GM08714 (cell line): Measurements from ENCODE around the gene C19orf44.

Source experiments
- H3K4me3 ChIP-seq: fragments of 200-500 bp; sonication (Bioruptor generic); 2 replicates; pipeline ENCODE4 v1.5.1; 2014; ENCODE audit warnings: mild to moderate bottlenecking, low read length, inconsistent platforms
- ZNF274 ChIP-seq: IDR thresholded peaks from 2 replicates; pipeline ENCODE4 v1.6.1; 2012; ENCODE audit warnings: mild to moderate bottlenecking, low read depth, low read length

C19orf44 gene

GRCh38 chr19:16554776-16555175, 58.6 kb downstream of the C19orf44 start:
- no peak overlapping the region for H3K4me3 ChIP-seq
- TF ChIP-seq ZNF274, result no peak

- H3K4me3 ChIP-seq, result no peak overlapping the region
- TF ChIP-seq ZNF274, result no peak
Observed at GRCh38 chr19:16559780-16560276, 63.6 kb downstream of the C19orf44 start.

- H3K4me3 ChIP-seq, result no peak overlapping the region
- TF ChIP-seq ZNF274, result no peak
Observed at GRCh38 chr19:16561382-16561781, 65.2 kb downstream of the C19orf44 start.

- H3K4me3 ChIP-seq, result no peak overlapping the region
- no peak for TF ChIP-seq ZNF274
Observed at GRCh38 chr19:16562608-16563025, 66.4 kb downstream of the C19orf44 start.

DNA sequence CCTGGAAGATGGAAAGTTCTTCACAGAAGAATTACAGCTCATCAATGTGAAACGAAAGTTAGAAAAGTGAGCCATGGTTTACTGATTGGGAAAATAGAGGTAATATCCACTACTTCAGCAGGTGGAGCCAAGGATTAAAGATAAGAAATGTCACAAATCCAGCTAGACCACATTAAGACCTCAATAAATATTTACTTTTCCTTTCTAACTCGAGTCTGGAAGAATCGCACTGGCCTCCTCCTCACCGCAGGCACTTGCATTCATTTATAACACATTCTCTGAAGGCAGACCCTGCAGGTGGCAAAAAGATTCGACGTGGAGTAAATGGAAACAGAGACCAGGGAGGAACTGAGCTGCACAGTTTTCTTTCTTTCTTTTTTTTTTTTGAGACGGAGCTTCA, 68.6 kb downstream of the C19orf44 start:
- no peak for TF ChIP-seq ZNF274
- H3K4me3 ChIP-seq, result no peak overlapping the region

- no peak for TF ChIP-seq ZNF274
- H3K4me3 ChIP-seq, result no peak overlapping the region
Observed at GRCh38 chr19:16566161-16566560, 70.0 kb downstream of the C19orf44 start.

GRCh38 chr19:16566702-16567101, 70.5 kb downstream of the C19orf44 start:
- TF ChIP-seq ZNF274, result no peak
- H3K4me3 ChIP-seq, result no peak overlapping the region

DNA sequence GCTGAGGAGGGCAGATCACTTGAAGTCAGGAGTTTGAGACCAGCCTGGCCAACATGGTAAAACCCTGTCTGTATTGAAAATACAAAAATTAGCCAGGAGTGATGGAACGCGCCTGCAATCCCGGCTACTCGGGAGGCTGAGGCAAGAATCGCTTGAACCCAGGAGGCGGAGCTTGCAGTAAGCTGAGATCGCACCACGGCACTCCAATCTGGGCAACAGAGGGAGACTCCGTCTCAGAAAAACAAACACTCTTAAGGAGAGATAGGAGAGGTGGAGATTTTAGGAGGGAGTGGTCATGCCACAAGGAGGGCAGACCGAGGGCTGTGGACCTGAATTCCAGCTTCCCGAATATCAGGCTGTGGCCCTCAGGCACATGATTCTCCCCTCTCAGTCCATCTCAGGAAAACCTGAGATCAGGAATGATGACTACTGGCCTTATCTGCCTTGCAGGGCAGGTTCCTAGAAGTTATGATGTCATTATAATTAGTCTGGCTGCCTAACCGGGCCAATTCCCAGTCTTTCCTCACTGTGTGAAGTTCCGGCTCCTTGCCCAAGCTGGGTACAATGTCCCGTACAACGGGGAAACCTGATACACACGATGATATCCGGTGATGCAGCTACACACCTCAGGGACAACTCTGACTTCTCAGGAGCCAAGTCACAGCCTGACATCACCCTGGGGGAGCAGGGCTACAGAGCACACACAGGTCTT, 73.6 kb downstream of the C19orf44 start:
- no peak for TF ChIP-seq ZNF274

More for the DNA sequence above, 73.6 kb downstream of the C19orf44 start:
- H3K4me3 ChIP-seq, result no peak overlapping the region
